Panc1 (cell line): Measurements from ENCODE around the gene DOK5. TPM values are rescaled to one million over a fixed set of nuclear protein-coding genes. Genes with fewer than 3 reads are reported as not detected.

ENCODE experiments used
- ATAC-seq: fragments of 200-7000 bp; cut with Tn5 transposase; 2 replicates; pipeline ENCODE4 v1.9.1; 2020; ENCODE audit warnings: mild to moderate bottlenecking, moderate library complexity
- BruUV-seq: library from RNA; stranded (reverse); fragments of 400-500 nt; replicated peaks from 2 replicates; lab custom pipeline; 2021; lab: Mats Ljungman, UMichigan
- CTCF ChIA-PET: fragments of 300-600 bp; sonication (Branson Sonifier 250); formaldehyde crosslinking; loops from one replicate; lab custom pipeline; 2022; ENCODE audit warnings: antibody characterized with exemption; lab: Charles Lee
- POLR2A ChIA-PET: fragments of 300-600 bp; sonication (Branson Sonifier 250); formaldehyde crosslinking; loops from one replicate; lab custom pipeline; 2022; ENCODE audit warnings: antibody characterized with exemption; lab: Charles Lee
- DNase-seq: peaks from one replicate; pipeline ENCODE4 v3.0.0-alpha.2; 2010; ENCODE audit warnings: low read depth, low spot score
- H3K27ac ChIP-seq: 2 replicates; pipeline ENCODE4 v1.5.1; 2011; ENCODE audit warnings: mild to moderate bottlenecking, low read length, inconsistent platforms
- H3K27me3 ChIP-seq: fragments of 200-500 bp; sonication (Bioruptor generic); 2 replicates; pipeline ENCODE4 v1.6.0; 2014; ENCODE audit warnings: low read length, inconsistent platforms; ENCODE audit not compliant: control insufficient read depth, insufficient read depth
- H3K36me3 ChIP-seq: fragments of 200-500 bp; sonication (Bioruptor generic); 2 replicates; pipeline ENCODE4 v1.5.1; 2014; ENCODE audit warnings: inconsistent platforms, mild to moderate bottlenecking, low read length, moderate library complexity; ENCODE audit not compliant: control insufficient read depth, insufficient read depth
- H3K4me1 ChIP-seq: 2 replicates; pipeline ENCODE4 v1.5.1; 2011; ENCODE audit warnings: inconsistent platforms, mild to moderate bottlenecking, low read length, moderate library complexity; ENCODE audit not compliant: control insufficient read depth, insufficient read depth
- H3K4me3 ChIP-seq, 2 experiments: 2 replicates each; pipeline ENCODE4 v1.5.1; 2011 to 2012; ENCODE audit warnings: low read depth in 2 of 2, low read length in 2 of 2, mild to moderate bottlenecking in 2 of 2, inconsistent platforms in 1 of 2, moderate library complexity in 1 of 2
- H3K9me3 ChIP-seq: fragments of 200-500 bp; sonication (Bioruptor generic); 2 replicates; pipeline ENCODE4 v1.5.1; 2014; ENCODE audit warnings: low read depth, mild to moderate bottlenecking, inconsistent platforms, low read length, moderate library complexity; ENCODE audit not compliant: control insufficient read depth, insufficient read depth
- POLR2AphosphoS5 ChIP-seq: IDR thresholded peaks from 2 replicates; pipeline ENCODE4 v1.6.1; 2012; ENCODE audit warnings: mild to moderate bottlenecking, low read depth, low read length, moderate library complexity
- SIN3A ChIP-seq: IDR thresholded peaks from 2 replicates; pipeline ENCODE4 v1.6.1; 2012; ENCODE audit warnings: low read depth, mild to moderate bottlenecking, low read length, moderate library complexity, borderline replicate concordance; ENCODE audit not compliant: insufficient read depth
- TCF7L2 ChIP-seq: IDR thresholded peaks from 2 replicates; pipeline ENCODE4 v1.6.1; 2011; ENCODE audit warnings: mild to moderate bottlenecking, low read depth, low read length, inconsistent platforms
- in situ Hi-C: cut with HindIII; loops from 2 replicates; pipeline ENCODE4 v1.10.0; 2016; ENCODE audit warnings: low sequenced_read_pairs, low pct_unique_long_range_greater_than_20kb
- intact Hi-C: fragments of 100-400 bp; cut with micrococcal nuclease; formaldehyde crosslinking; loops from one replicate; pipeline ENCODE4 v1.10.0; 2022; ENCODE audit not compliant: unreplicated experiment
- total RNA-seq: library from RNA; stranded (reverse); gene quantifications from one replicate; pipeline ENCODE4 v1.2.1, GENCODE V29; 2021; ENCODE audit not compliant: unreplicated experiment
- TF ChIP-seq, protein P1 (sequence below): fragments of 450-650 bp; IDR thresholded peaks from 2 replicates; pipeline ENCODE4 v1.5.1; 2017; ENCODE audit warnings: mild to moderate bottlenecking
- TF ChIP-seq, protein P2 (sequence below), 2 experiments: IDR thresholded peaks; 2 replicates each; pipeline ENCODE4 v1.6.1; 2011 to 2012; ENCODE audit warnings: low read depth in 2 of 2, control low read depth in 1 of 2, low read length in 1 of 2, mild to moderate bottlenecking in 1 of 2, moderate library complexity in 1 of 2; ENCODE audit not compliant: insufficient read depth in 1 of 2

The DOK5 gene
- total RNA-seq, 1 experiment from 2014 or later = 0.18 TPM

DNA sequence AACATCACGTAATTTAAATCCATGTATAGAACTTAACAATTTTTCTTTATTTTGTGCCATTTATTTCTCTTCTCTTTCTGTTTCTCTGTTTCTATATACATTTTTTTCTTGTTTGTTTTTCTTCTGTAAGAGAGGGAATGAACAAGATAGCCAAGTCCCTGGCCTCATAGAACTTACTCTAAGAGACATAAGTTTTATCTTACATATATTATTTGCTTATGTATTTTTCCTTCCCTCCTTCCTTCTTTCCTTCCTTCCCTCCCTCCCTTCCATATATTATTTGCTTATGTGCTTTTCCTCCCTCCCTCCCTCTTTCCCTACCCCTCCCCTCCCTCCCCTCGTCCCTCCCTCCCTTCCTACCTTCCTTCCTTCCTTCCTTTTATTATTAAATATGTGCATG is 13.0 kb downstream of the DOK5 start:
- intact Hi-C loops = no loop called here
- in situ Hi-C loops = no loop called here
- ATAC-seq (no peak), DNase-seq (no peak)
- no peaks in the 10 kb centered on the region for H3K4me1 ChIP-seq
- ChIA-PET CTCF (no interaction called here), POLR2A (no interaction called here)
- no peak overlapping the region for H3K4me3 ChIP-seq
- H3K27ac ChIP-seq = no peak overlapping the region
- no peaks in the 10 kb centered on the region; the same call in 1 of the 2 replicates for H3K27me3 ChIP-seq
- TF ChIP-seq POLR2AphosphoS5 = no peak
- TF ChIP-seq, protein P1, sequence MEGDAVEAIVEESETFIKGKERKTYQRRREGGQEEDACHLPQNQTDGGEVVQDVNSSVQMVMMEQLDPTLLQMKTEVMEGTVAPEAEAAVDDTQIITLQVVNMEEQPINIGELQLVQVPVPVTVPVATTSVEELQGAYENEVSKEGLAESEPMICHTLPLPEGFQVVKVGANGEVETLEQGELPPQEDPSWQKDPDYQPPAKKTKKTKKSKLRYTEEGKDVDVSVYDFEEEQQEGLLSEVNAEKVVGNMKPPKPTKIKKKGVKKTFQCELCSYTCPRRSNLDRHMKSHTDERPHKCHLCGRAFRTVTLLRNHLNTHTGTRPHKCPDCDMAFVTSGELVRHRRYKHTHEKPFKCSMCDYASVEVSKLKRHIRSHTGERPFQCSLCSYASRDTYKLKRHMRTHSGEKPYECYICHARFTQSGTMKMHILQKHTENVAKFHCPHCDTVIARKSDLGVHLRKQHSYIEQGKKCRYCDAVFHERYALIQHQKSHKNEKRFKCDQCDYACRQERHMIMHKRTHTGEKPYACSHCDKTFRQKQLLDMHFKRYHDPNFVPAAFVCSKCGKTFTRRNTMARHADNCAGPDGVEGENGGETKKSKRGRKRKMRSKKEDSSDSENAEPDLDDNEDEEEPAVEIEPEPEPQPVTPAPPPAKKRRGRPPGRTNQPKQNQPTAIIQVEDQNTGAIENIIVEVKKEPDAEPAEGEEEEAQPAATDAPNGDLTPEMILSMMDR = no peak
- TF ChIP-seq TCF7L2 = no peak
- TF ChIP-seq, protein P2, sequence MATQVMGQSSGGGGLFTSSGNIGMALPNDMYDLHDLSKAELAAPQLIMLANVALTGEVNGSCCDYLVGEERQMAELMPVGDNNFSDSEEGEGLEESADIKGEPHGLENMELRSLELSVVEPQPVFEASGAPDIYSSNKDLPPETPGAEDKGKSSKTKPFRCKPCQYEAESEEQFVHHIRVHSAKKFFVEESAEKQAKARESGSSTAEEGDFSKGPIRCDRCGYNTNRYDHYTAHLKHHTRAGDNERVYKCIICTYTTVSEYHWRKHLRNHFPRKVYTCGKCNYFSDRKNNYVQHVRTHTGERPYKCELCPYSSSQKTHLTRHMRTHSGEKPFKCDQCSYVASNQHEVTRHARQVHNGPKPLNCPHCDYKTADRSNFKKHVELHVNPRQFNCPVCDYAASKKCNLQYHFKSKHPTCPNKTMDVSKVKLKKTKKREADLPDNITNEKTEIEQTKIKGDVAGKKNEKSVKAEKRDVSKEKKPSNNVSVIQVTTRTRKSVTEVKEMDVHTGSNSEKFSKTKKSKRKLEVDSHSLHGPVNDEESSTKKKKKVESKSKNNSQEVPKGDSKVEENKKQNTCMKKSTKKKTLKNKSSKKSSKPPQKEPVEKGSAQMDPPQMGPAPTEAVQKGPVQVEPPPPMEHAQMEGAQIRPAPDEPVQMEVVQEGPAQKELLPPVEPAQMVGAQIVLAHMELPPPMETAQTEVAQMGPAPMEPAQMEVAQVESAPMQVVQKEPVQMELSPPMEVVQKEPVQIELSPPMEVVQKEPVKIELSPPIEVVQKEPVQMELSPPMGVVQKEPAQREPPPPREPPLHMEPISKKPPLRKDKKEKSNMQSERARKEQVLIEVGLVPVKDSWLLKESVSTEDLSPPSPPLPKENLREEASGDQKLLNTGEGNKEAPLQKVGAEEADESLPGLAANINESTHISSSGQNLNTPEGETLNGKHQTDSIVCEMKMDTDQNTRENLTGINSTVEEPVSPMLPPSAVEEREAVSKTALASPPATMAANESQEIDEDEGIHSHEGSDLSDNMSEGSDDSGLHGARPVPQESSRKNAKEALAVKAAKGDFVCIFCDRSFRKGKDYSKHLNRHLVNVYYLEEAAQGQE (IDR thresholded peaks at IDR 0.05; ENCODE audit: insufficient read depth in 1 of 2, low read depth in 2 of 2, low read length in 1 of 2) = no peak
- no peak for TF ChIP-seq SIN3A
- BruUV-seq = no TSS peak
- no peaks in the 10 kb centered on the region for H3K36me3 ChIP-seq
- H3K9me3 ChIP-seq = no peaks in the 10 kb centered on the region

DNA sequence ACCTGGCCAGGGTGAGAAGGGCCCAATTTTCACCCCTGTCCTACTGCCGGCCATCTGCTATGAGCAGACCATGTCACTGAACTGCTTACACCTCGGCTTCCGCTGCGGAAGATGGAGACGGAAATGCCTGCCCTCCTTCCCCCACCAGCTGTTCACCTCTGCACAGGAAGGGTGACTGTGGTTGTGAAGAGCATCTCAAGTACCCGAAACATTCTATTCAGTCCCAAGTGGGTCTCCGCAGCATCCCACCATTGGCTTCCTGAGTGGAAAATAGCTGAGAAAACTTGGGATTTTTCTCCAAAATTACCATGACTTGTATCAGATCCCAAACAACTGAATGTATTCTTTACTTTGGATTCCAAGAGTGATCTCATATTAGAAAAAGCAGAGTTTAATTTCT is 16.1 kb downstream of the DOK5 start:
- ChIA-PET CTCF (no interaction called here), POLR2A (no interaction called here)
- in situ Hi-C loops (no loop called here), intact Hi-C loops (no loop called here)
- no TSS peak for BruUV-seq
- H3K4me1 ChIP-seq = no peaks in the 10 kb centered on the region
- no peaks in the 10 kb centered on the region; the same call in 1 of the 2 replicates for H3K27me3 ChIP-seq
- no peaks in the 10 kb centered on the region for H3K9me3 ChIP-seq
- H3K27ac ChIP-seq = no peak overlapping the region
- H3K36me3 ChIP-seq = no peaks in the 10 kb centered on the region
- no peak overlapping the region for H3K4me3 ChIP-seq
- TF ChIP-seq TCF7L2 (no peak), SIN3A (no peak), POLR2AphosphoS5 (no peak)
- TF ChIP-seq, protein P2 (IDR thresholded peaks at IDR 0.05; ENCODE audit: insufficient read depth in 1 of 2, low read depth in 2 of 2, low read length in 1 of 2) = no peak
- TF ChIP-seq, protein P1 = no peak
- no peak for DNase-seq
- no peak for ATAC-seq
